GM18519 (cell line): Measurements from ENCODE around the gene HDAC7.

Experiments
- ATAC-seq: cut with Tn5 transposase; IDR thresholded peaks from one replicate; pipeline ENCODE4 v1.9.1; 2021; ENCODE audit warnings: mild to moderate bottlenecking, moderate library complexity; ENCODE audit not compliant: unreplicated experiment, low FRiP score

The HDAC7 gene

DNA sequence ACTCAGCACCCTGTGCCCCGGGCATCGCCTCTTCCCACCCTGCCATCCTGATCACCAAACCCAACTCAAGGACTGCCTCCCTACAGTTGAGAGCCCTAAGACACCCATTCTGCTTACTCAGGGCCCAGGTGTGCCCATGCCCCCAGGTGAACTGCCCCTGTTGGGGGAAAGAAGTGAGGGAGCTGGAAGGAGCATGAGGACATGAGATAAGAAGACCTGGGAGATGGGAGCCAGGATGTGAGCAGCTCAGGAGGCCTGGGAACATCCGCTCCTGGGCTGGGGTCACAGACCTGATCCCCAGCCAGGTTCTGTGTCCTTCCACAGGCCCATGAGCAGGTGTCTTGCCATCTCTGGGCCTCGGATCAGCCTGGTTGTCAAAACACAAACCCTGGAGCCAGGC lies 67.6 kb downstream of the HDAC7 start:
- no peak for ATAC-seq

DNA sequence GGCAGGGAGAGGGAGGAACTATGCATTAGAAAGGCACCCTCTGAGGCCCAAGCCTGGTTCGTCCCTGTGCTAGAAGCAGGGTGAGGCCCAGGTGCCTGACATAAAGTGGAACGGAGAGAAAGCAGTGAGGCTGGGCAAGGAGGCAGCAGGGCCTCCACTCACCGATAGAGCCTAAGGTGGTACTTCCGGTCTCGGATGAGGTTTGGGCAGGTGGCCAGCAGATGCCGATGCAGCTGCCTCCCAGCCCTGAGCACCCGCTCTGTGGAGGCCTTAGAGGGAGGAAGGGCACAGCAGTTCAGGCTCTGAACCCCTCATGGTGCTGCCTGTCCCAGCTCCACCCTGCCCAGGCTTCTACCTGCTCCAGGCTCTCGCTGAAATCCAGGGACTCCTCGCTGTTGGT lies 68.1 kb downstream of the HDAC7 start:
- ATAC-seq: no peak

DNA sequence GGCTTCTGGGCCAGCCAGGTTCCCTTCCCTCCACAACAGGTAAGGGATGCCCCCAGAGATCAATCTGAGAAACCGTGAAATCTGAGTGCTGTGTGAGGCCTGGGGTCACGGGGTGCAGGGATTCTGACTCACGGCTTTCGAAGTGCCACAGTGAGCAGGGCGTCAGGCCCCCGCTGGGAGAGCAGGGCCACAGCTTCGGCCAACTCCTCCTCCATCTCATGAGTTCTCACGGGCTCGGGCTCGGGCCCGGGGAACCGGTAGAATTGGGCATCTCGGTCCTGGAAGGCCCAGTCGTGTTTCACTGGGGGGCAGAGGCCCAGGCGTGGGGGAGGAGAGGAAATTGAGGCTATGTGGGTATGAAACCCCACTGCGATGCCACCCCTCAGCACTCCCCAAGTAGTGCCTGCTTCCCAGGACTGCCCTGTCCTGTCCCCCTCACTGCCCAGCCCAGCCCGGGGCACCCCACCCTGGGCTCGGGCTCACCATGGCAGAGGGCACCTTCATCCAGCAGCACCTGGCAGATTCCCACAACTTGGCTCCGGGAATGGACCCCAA lies 68.7 kb downstream of the HDAC7 start:
- no peak for ATAC-seq

DNA sequence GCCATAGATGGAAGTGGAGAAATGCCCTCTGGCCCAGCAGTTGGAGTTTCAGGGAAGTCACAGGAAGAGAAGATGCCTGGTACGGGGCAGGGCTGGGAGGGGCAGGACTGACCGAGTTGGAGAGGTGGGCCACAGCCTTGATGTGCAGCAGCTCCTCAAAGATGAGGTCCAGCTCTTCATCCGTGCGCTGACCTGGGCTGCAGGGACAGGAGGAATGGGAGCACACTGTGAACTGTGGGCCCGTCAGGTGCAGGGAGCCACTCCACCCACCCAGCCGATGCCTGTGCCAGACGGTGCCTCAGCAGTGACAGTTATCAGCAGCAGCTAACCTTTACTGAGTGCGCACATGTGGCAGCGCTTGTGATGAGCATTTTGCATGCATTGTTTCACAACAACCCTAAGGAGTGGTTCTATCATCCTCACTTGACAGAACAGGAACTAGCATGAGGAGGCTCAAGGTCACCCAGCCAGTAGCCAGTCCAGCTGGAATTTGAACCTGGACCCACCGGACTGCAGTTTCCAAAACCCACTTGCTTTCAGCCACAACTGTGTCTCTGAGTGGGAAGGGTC lies 69.4 kb downstream of the HDAC7 start:
- ATAC-seq: no peak

DNA sequence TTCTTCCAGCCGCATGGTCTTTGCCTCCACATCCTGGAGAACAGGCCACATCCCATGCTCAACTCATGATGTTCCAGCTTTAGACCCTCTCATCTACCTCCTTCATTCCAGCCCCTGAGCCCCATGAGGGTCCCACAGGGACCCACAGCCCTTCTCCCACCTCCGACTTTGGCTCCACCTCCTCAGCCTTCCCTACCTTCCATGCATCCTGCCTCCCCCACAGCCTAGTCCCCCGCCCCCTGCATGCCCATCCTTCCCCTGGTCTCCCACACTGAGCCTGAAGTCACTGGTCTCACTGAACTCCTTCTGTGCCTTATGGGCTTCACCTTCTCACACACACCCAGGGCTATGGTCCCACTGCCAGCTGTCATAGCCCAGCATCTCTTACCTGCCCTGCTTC lies 70.8 kb downstream of the HDAC7 start:
- ATAC-seq: no peak

DNA sequence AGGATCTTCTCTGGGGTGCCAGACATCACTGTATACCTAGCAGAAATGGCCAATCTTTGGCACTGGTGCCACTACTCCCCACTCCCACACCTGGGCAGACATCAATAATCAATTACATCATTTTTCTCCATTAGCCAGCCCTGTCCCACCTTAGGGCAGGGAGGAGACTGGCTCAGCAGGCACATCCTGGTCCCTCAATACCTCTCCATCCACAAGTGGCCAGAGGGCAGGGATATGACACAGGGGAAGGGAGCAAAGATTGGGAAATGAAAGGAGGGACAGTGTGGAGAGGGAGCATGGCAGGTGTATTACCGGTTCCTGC lies 71.2 kb downstream of the HDAC7 start:
- no peak for ATAC-seq

DNA sequence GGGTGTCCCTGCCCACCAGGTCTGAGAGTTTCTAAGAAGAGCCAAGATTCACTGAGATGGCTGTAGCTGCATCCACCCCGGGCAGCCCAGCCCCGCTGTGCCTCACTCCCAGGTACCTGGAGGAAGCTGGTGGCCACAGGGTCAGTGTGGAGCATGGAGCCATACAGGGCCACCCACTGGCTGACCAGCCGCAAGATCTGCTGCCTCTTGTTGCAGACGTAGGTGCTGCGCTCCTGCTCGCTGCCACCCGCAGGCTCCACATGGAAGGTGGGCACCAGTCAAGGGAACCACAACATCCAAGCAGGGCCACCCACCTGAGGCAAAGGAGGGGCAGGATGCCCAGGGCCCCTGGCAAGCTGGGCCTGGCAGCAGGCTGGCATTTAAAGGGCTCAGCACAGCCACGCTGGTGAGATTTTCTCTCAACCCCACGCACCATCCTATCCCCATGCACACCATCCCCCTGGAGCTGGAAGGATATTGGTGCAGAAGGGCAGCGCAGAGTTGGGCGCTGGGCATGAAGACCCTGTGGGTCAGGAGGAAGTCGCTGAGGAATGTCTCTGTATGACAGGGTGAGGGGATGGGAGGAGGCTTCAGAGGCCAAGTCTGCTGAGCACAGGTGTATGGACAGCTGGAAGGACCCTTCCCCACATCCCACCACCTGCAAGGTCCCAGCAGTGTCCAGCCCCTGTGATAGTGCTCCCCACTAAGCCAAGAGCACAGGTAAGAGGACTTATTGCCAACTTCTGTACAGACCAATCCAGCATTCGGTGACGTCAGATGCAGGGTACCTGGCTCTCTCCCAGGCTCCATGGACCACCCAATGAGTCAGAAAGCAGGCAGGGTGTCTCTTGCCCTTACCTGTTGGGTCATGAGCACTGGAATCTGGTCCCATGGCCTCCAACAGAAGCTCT lies 71.9 kb downstream of the HDAC7 start:
- ATAC-seq: no peak

DNA sequence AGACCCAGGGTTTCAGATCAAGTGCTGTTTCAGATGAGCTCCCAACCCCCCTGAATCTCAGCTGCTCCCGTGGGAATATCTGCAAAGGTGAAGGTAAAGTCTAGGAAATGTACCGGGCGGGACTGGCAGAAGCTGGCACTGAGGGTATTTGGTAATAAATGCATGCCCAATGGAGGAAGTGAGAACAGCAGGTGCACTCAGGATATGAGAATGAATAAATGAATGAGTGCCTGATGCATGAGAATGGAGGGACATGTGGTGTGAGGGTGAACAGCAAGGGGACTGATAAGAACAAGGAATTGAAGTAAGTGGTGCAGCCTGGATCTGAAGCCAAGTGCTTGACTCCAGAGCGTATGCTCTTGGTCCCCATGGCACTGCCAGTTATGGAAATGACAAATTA lies 72.6 kb downstream of the HDAC7 start:
- ATAC-seq: no peak

DNA sequence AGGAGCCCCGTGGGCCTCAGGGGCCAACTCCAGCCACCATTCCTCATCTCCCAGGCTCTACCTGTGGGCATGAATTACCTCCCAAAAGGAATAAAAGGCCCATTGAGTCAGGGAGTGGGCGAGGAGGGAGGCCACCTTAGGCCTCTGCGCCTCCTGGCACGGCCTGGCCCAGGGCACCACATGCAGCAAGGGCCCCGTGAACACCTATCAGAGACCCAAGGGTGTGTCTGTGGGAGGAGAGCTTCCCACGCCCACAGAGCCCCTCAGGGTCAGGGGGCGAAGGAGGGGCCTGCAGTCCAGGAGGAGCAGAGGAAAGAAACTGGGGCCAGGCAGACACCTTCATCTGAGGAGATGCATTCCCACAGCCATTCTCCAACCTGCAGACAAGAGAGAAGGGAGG lies 73.2 kb downstream of the HDAC7 start:
- ATAC-seq: no peak

DNA sequence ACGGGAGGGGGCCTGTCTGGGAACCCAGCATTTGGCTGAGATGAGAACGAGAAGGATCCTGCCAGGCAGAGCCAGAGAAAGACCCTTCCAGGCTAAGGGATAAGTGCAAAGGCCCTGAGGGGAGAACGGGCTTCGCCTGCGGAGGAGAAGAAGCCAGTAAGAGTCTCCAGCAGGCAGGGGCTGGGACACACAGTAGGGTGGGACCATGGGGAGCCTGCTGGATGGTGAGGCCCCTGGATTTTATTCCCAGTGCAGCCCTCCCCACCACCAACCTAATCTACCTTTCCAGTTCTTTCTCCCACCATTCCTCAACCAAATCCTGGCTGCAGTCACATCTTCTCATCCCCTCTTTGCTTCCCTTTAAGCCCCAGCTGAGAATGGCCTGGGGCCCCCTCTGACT lies 73.6 kb downstream of the HDAC7 start:
- no peak for ATAC-seq

DNA sequence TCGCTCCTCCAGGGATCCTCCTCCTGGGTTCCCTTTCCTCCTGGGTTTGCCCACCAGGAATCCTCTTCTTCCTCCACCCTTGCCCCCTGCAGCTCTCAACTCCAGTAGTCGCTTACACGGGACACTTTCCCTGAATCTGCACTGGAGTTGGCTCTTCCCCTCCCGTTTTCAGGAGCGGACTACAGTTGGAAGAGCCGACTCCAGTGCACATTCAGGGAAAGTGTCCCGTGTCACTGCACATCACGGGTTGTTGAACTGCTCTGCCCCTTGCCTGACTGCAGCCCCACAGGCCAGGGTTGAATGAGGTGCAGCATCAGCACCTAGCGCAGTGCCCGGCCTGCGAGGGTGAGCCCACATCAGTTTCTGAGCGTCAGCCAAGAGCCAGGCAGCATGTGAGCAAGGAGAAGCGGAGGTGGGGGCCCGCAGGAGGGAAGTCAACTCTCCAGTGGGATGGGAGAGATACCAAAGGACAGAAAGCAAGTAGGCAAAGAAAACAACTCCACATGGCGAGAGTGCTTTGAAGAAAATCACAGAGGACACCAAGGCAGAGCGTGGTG lies 74.1 kb downstream of the HDAC7 start:
- no peak for ATAC-seq

DNA sequence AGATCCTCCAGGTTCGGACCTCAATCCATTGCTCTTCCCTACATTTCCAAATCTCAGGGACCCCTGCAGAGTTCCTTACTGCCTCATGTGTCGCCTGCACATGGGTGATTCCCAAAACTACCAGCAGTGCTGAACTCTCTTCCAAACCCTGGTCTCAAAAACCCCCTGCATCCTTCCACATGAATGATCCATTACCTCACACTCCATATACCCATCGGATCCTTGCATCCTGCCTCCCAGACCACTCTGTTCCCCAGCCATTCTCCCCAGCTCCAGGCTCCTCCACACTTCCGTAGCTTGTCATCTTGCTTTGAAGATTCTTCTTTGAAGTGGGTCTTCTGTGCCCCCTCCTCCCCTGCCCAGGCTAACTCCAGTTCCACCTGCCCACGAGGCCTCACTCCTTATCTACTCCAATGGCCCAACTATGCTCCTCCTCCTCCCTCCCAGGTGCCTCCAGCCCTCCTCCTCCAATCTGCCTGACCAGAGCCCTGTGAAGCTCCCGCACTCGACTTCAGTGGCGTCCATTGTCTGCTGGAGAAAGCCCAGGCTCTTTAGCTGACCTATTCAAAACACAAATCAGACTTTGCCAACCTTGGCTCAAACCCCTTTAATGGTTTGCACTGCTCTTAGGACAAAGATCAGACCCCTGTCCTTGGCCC lies 74.8 kb downstream of the HDAC7 start:
- ATAC-seq: no peak

DNA sequence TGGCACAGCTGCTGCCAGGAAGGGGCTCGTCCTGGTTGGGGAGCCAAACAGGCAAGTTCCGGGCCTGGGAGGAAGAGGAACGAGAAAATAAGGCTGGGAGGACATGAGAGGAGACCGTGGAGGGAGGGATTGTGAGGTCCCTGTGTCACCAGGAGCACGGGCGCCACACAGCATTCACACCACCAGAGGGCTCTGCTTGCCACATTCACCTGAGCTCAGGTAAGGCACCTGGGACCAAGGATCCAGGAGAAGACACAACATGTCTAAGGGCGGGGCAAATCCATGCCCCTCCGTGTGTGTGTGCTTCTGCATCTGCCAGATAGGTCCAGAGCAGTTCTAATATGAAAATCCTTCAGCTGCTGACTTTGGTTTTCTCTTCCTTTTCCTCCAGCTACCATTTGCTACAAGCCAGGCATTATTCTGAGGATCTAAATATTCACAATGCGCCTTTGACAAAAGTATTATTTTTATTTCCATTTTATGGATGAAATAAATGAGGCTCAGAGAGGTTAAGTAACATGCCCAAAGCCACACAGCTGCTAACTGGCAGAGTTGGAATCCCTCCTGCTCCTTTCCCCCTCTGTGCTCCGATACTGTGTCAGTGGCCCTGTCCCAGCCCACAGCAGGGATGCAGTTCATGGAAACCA lies 75.6 kb downstream of the HDAC7 start:
- ATAC-seq: no peak

DNA sequence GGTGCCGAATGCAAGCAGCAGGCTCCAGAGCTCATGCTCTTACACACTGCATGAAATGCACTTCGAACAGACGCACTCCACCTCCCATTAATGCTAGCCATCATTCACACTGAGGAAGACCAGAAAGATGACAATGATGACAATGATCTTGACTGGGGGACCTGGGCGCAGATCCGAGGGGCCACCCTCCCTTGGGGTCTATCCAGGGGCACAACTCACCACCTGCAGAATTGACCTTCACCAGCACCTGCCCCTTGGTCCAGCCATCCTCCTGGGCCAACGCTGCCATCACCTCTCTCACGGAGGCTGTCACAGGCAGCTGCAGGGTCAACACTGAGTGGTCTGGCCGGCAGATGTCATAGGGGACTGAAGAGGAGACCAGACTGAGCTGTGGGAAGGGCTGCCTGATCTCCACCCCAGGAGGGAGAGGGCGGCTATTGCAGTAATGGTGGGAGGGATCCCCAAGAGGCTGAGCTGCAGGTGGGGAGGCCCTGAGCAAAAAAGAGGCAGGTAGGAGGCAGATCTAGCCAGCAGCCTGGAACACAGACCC lies 76.3 kb downstream of the HDAC7 start:
- no peak for ATAC-seq

DNA sequence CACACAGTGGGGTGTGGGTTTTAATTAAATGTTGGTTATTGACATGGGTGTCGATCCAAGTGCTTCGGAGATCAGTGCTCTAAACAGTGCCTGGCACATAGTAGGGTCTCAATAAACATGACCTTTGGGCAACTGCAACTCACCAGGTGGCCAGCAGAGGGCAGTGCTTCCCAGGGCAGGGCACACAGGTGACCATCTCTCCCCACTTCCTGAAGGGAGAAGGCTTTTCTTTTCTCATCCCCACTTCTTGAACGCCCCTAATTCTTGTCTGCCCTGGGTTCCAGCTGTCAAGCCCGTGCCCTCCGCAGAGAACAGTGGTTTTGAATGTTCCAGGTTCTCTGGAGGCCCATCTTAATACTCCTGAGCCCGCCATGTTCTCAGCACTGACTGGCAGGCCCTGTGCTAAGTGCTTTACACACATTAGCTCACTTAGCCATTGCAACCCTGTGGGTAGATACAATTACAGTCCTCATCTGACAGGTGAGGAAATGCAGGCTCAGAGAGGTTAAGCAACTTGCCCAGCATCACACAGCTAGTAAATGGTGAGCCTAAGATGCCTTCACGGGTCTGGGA lies 77.4 kb downstream of the HDAC7 start:
- no peak for ATAC-seq

DNA sequence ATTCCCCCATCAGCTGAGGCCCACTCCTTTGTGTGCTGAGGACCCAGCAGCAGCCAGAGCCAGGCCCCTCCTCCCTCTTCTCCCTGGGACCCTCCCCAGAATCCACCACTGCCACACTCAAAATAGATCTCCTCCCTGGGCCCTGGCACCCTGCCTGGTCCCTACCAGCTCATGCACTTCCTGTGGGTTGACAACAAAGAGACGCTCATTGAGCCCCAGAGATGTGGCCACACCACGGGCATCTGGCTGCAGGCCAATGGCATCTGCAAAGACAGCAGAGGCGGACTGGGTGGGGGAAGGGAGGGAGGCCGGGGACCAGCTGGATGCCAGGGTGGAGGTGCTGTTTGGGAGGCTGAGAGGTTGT lies 78.4 kb downstream of the HDAC7 start:
- ATAC-seq: no peak

DNA sequence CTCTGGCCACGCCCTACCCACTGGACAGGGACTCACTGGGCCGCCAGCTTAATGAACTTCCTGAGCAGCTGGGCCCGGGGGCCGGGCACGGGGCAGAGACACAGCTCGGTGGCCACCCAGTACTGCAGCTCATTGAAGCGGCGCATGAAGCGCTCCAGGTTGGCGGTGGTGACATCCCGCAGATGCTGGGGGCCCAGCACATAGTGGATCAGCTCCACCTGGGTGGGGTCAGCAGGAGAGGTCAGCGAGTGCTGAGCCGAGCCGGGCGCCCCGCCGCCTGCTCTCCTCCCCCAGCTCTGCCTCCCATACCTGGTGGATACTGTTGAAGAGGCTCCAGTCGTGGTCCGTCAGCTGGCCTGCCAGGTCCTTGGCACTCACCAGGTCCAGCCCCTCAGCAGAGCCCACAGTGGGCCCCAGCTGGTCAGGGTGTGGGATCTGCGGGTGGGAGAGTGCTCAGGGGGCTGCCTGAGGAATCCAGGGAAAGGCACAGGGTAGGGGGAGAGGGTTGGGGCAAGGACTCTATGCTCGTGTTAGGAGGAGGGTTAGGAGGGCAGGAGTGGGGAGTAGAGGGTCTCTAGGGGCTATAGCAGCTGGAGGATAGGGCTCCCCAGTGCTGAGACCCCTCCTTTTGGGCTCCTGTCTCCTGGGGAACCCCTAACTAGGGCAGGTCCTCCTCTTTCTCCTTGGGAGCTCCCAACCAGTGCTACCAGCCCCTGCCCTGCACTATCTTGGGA lies 78.9 kb downstream of the HDAC7 start:
- ATAC-seq: no peak

DNA sequence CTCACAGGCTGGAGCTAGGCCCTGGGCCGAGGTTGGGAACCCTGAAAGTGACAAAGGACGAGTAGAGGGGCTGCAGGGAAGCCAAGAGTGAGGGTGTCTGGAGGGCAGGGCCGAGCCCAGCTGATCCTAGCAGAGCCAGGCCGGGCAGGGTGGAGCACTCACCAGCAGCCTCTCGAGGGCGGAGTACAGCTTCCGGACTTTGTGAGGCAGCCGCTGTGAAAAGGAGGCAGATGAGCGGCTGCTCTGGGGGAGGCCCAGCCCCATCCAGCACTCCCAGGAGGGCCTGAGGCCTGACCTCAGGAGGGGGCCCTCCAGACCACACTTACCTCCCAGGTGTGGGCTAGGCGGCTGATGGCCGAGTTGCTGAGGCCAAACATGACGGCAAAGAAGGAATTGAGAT lies 79.7 kb downstream of the HDAC7 start:
- no peak for ATAC-seq

DNA sequence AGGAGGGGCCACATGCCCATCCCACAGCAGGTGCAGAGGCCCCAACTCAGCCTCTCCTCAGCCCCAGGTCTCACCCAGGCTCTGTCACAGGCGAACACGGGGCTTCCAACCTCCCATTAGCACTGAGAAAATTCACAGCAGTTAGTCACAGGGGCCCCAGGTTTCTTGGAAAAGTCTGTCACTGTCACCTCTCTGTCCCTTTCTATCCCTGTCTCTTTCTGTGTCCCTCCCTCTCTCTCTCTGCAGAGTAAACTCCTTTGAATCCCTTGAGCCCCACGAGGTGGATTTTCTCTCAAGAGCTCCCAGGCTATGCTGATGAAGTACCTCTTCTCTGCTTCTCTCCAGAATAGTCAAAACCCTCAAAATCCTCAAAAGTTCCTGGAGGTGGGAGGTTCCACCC lies 80.4 kb downstream of the HDAC7 start:
- ATAC-seq: no peak
